Measurements from ENCODE around the gene IL20RB. TPM values are rescaled to one million over a fixed set of nuclear protein-coding genes. Genes with fewer than 3 reads are reported as not detected.
"Not testable (repeated sequence)": the region's sequence is repeated elsewhere in the genome, so short reads cannot be mapped to it uniquely, and the experiment has no call there.

IL20RB gene
- total and polyA plus RNA-seq, 2 donors (not counting 3 experiments of a cell fraction or from before 2014, with no cell fraction given): 0.79 to 1.6 TPM

DNA sequence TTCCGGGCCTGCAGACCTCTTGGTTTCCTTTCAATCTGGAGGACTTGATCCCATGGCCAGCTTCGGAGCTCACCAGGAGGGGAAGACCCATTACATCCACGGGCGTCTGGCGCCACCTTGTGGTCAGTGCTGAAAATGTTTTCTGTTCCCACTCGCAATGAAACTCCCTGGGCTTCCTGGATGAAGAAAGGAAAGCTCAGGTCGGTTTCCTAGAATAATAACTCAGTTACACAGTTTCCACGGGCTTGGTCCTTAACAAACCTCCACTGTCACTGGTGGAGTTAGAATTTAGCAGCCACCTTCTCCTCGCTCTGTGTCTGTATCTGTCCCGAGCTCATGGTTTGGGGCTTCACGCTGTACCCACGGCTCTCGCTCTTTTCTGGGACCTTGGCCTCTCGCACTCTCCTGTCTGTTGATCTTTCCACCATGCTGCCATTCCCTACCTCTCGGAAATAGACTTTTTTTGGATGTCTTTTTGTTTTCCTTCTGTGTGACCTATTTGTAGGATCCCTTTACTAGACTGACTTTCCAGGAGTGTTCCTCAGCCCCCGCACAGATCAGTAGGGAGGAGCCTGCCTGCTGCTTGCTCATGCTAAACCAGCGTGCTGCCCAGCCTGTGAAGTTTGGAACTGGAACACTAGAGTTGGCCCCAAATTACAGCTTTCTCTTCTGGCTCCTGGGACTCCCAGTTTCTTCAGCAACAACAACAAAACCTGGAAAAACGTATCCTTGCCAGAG is 56.3 kb downstream of the IL20RB start:
- Histone ChIP-seq H3K36me3 (ENCODE audit: control insufficient read depth in 2 of 2, extremely low read depth in 1 of 2, insufficient read depth in 2 of 2, low read length in 2 of 2) (no peaks in the 10 kb centered on the region), H3K9me3 (replicated peaks; ENCODE audit: control insufficient read depth, insufficient read depth, low read length) (no peaks in the 10 kb centered on the region), H4K20me1 (replicated peaks; ENCODE audit: control insufficient read depth, extremely low read depth, insufficient read depth, low read length) (no peaks in the 10 kb centered on the region), H3K4me2 (ENCODE audit: insufficient read depth, low read length) (peak overlapping the region; percentile 98), H3K27ac (ENCODE audit: insufficient read depth, low read depth, low read length) (peak overlapping the region; percentile 50), H2AFZ (ENCODE audit: low read depth, low read length) (peak overlapping the region; percentile 99), H3K4me3 (replicated peaks in 1 of 3; ENCODE audit: insufficient read depth in 1 of 3, low read depth in 1 of 3, low read length in 3 of 3) (peak overlapping the region; percentile 39 to 87 (median 58)), H3K4me1 (ENCODE audit: control insufficient read depth, extremely low read depth, insufficient read depth, low read length) (peaks cover 8% of the 10 kb centered on the region), H3K9ac (replicated peaks; ENCODE audit: extremely low read depth, insufficient read depth, low read length) (peak overlapping the region; percentile 76), H3K9me1 (replicated peaks; ENCODE audit: control insufficient read depth, extremely low read depth, insufficient read depth, low read length) (no peaks in the 10 kb centered on the region), H3K27me3 (ENCODE audit: control insufficient read depth in 2 of 2, insufficient read depth in 2 of 2, low read length in 2 of 2) (no peaks in the 10 kb centered on the region), H3K79me2 (ENCODE audit: control insufficient read depth, insufficient read depth, low read length) (no peaks in the 10 kb centered on the region)
- no TSS peak for BruUV-seq (replicated peaks)
- CTCF ChIA-PET: interaction anchor here (0.6 to 3.5 kb wide), 101 partner anchors 9 to 1023 kb away, joined by 3 to 168 read pairs (median 5); partner anchors contain the start of genes MSL2, NCK1, SLC35G2 and STAG1
- dilution Hi-C loops (cut with MboI; ENCODE audit: extremely low pct_ligation_motif_present, low sequenced_read_pairs) (no loop called here), intact Hi-C loops (cut with micrococcal nuclease) (loop anchor here (1.0 to 10.0 kb wide), 11 partner anchors 65 to 939 kb away; partner anchors contain the start of genes MSL2, NCK1, PCCB and STAG1)
- TF ChIP-seq, protein P1, sequence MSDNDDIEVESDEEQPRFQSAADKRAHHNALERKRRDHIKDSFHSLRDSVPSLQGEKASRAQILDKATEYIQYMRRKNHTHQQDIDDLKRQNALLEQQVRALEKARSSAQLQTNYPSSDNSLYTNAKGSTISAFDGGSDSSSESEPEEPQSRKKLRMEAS (IDR thresholded peaks at IDR 0.05; ENCODE audit: insufficient read depth, insufficient read length): no peak
- TF ChIP-seq FOS (IDR thresholded peaks at IDR 0.05; ENCODE audit: borderline replicate concordance, insufficient read depth, low read length) (no peak), JUN (IDR thresholded peaks at IDR 0.05; ENCODE audit: borderline replicate concordance, insufficient read depth, insufficient read length, low read depth) (no peak)
- TF ChIP-seq, protein P2, sequence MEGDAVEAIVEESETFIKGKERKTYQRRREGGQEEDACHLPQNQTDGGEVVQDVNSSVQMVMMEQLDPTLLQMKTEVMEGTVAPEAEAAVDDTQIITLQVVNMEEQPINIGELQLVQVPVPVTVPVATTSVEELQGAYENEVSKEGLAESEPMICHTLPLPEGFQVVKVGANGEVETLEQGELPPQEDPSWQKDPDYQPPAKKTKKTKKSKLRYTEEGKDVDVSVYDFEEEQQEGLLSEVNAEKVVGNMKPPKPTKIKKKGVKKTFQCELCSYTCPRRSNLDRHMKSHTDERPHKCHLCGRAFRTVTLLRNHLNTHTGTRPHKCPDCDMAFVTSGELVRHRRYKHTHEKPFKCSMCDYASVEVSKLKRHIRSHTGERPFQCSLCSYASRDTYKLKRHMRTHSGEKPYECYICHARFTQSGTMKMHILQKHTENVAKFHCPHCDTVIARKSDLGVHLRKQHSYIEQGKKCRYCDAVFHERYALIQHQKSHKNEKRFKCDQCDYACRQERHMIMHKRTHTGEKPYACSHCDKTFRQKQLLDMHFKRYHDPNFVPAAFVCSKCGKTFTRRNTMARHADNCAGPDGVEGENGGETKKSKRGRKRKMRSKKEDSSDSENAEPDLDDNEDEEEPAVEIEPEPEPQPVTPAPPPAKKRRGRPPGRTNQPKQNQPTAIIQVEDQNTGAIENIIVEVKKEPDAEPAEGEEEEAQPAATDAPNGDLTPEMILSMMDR (IDR thresholded peaks at IDR 0.05; ENCODE audit: extremely low read depth in 1 of 2, insufficient read depth in 1 of 2, low read depth in 1 of 2, low read length in 2 of 2): peak; percentile 71 to 74
- FAIRE-seq (peak; percentile 100), DNase-seq (ENCODE audit: low read depth, low spot score) (peak; percentile 92)
- POLR2A ChIA-PET: interaction anchor here (1.2 kb wide), 1 partner anchor 262 kb away, joined by 6 read pairs; the partner anchor contains the start of gene STAG1

DNA sequence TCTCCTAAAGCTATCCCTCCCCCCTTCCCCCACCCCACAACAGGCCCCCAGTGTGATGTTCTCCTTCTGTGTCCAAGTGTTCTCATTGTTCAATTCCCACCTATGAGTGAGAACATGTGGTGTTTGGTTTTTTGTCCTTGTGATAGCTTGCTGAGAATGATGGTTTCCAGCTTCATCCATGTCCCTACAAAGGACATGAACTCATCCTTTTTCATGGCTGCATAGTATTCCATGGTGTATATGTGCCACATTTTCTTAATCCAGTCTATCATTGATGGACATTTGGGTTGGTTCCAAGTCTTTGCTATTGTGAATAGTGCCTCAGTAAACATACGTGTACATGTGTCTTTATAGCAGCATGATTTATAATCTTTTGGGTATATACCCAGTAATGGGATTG is 59.5 kb downstream of the IL20RB start:
- H3K9me1 ChIP-seq (replicated peaks; ENCODE audit: control insufficient read depth, extremely low read depth, insufficient read depth, low read length); BruUV-seq (replicated peaks); H3K79me2 ChIP-seq (ENCODE audit: control insufficient read depth, insufficient read depth, low read length); H3K9ac ChIP-seq (replicated peaks; ENCODE audit: extremely low read depth, insufficient read depth, low read length); H2AFZ ChIP-seq (ENCODE audit: low read depth, low read length); H3K36me3 ChIP-seq (ENCODE audit: control insufficient read depth in 2 of 2, extremely low read depth in 1 of 2, insufficient read depth in 2 of 2, low read length in 2 of 2); H3K4me2 ChIP-seq (ENCODE audit: insufficient read depth, low read length); dilution Hi-C loops (cut with MboI; ENCODE audit: extremely low pct_ligation_motif_present, low sequenced_read_pairs); H3K27me3 ChIP-seq (ENCODE audit: control insufficient read depth in 2 of 2, insufficient read depth in 2 of 2, low read length in 2 of 2); H3K4me3 ChIP-seq (replicated peaks in 1 of 3; ENCODE audit: insufficient read depth in 1 of 3, low read depth in 1 of 3, low read length in 3 of 3); FAIRE-seq; H3K4me1 ChIP-seq (ENCODE audit: control insufficient read depth, extremely low read depth, insufficient read depth, low read length); H4K20me1 ChIP-seq (replicated peaks; ENCODE audit: control insufficient read depth, extremely low read depth, insufficient read depth, low read length); H3K27ac ChIP-seq (ENCODE audit: insufficient read depth, low read depth, low read length); DNase-seq (ENCODE audit: low read depth, low spot score); POLR2A ChIA-PET; H3K9me3 ChIP-seq (replicated peaks; ENCODE audit: control insufficient read depth, insufficient read depth, low read length): not testable (repeated sequence)
- intact Hi-C loops (cut with micrococcal nuclease): loop anchor here (10.0 kb wide), 3 partner anchors 473 to 823 kb away; partner anchors contain the start of genes MSL2 and PCCB
- CTCF ChIA-PET: interaction anchor here (0.6 to 1.9 kb wide), 2 partner anchors 265 to 943 kb away, joined by 3 to 7 read pairs; partner anchors contain the start of gene STAG1

Measured in endothelial cell of umbilical vein (primary cell).